LNCaP clone FGC (cell line): ENCODE measurements around the gene ELAVL4.
A peak's percentile ranks its signal among the peaks of the same experiment; 100 is the strongest.

Experiments used
- DNase-seq: peaks from one replicate; pipeline ENCODE4 v3.0.0-alpha.2; 2011; ENCODE audit warnings: low read depth
- H3K4me3 ChIP-seq: 2 replicates; pipeline ENCODE4 v1.5.1; 2011; ENCODE audit warnings: mild to moderate bottlenecking, low read depth, low read length, control low read depth
- CTCF ChIP-seq: IDR thresholded peaks from 2 replicates; pipeline ENCODE4 v1.5.1; 2012; ENCODE audit warnings: mild to moderate bottlenecking; ENCODE audit not compliant: control insufficient read depth, insufficient read depth; ENCODE audit errors: extremely low read depth

ELAVL4 gene

GRCh38 chr1:50112193-50112592 lies 3.5 kb downstream of the ELAVL4 start:
- H3K4me3 ChIP-seq: no peak overlapping the region
- no peak for TF ChIP-seq CTCF
- no peak for DNase-seq

GRCh38 chr1:50123071-50123470 lies 14.4 kb downstream of the ELAVL4 start:
- no peak overlapping the region for H3K4me3 ChIP-seq
- no peak for TF ChIP-seq CTCF
- peak; percentile 64 for DNase-seq

GRCh38 chr1:50126927-50127715 lies 18.4 kb downstream of the ELAVL4 start:
- no peak for DNase-seq
- no peak for TF ChIP-seq CTCF
- H3K4me3 ChIP-seq: no peak overlapping the region

- DNase-seq: no peak
- no peak overlapping the region for H3K4me3 ChIP-seq
- TF ChIP-seq CTCF: no peak
Measured at GRCh38 chr1:50129201-50129600, 20.5 kb downstream of the ELAVL4 start.

GRCh38 chr1:50132347-50132894 lies 23.7 kb downstream of the ELAVL4 start:
- no peak overlapping the region for H3K4me3 ChIP-seq
- no peak for DNase-seq
- no peak for TF ChIP-seq CTCF

GRCh38 chr1:50135716-50136115 lies 27.0 kb downstream of the ELAVL4 start:
- DNase-seq: no peak
- no peak overlapping the region for H3K4me3 ChIP-seq
- TF ChIP-seq CTCF: no peak
